ENCODE results near the gene DDX25. TPM values are rescaled to one million over a fixed set of nuclear protein-coding genes. Genes with fewer than 3 reads are reported as not detected.

The DDX25 gene
- total RNA-seq, 4 donors from 2014 or later, result 0.08 TPM; not detected in 3

DNA sequence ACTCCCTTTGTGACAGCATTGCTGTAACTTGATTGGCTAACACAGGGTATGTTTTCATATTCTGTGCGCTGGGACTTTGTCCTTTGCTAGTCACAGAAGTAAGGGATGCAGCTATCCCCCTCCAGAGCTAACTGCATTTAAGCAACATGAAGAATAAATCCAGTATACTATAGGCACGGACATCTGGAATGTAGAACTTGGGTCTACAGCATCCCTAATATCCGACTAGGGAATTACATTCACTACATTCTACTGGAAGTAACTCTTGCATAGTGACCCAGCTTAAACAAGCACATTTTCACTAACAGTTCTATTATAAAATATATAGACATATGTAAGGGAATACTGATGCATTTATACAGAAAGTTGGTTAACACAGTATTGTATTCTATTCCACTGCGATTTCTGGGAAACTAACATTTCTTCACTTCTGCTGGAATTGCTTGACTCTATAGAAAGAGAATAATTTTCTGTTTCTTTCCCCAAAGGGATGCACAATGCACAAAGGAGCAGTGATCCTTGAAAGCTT lies 54.6 kb downstream of the DDX25 start:
- Histone ChIP-seq H3K4me1 (peaks cover 0 to 4% (median 0%) of the 10 kb centered on the region in 3 donors), H3K4me3 (no peak overlapping the region), H3K27ac (no peak overlapping the region), H3K36me3 (peaks cover 0 to 65% of the 10 kb centered on the region in 2 donors), H3K9me3 (peaks cover 0 to 8% (median 0%) of the 10 kb centered on the region in 3 donors), H3K27me3 (no peaks in the 10 kb centered on the region)
- WGBS, 2 donors (ENCODE audit: low coverage in 1 of 2), result 80 to 89% methylated on average over 3 to 4 of the region's 4 CpGs
- no peak for TF ChIP-seq CTCF (IDR thresholded peaks at IDR 0.05)
- TF ChIP-seq EP300 (IDR thresholded peaks at IDR 0.05), result no peak
- no peak for TF ChIP-seq POLR2A (IDR thresholded peaks at IDR 0.05)
- no peak for TF ChIP-seq POLR2AphosphoS5 (IDR thresholded peaks at IDR 0.05)
- no peak for ATAC-seq

- H3K4me1 ChIP-seq, result peaks cover 0 to 4% (median 0%) of the 10 kb centered on the region in 3 donors
- ATAC-seq, result no peak
- TF ChIP-seq POLR2A (IDR thresholded peaks at IDR 0.05), result no peak
- no peak for TF ChIP-seq CTCF (IDR thresholded peaks at IDR 0.05)
- TF ChIP-seq EP300 (IDR thresholded peaks at IDR 0.05), result no peak
- TF ChIP-seq POLR2AphosphoS5 (IDR thresholded peaks at IDR 0.05), result no peak
- H3K36me3 ChIP-seq, result peaks cover 0 to 70% of the 10 kb centered on the region in 2 donors
- no peak overlapping the region for H3K27ac ChIP-seq
- 80 to 86% methylated on average over 6 of the region's 6 CpGs for WGBS, 2 donors (ENCODE audit: low coverage in 1 of 2)
- no peaks in the 10 kb centered on the region for H3K27me3 ChIP-seq
- H3K4me3 ChIP-seq, result no peak overlapping the region
- peaks cover 0 to 8% (median 0%) of the 10 kb centered on the region in 3 donors for H3K9me3 ChIP-seq
Measured at GRCh38 chr11:125959511-125959910, 55.2 kb downstream of the DDX25 start.

GRCh38 chr11:125959931-125960330 lies 55.6 kb downstream of the DDX25 start:
- no peak overlapping the region for H3K4me3 ChIP-seq
- no peak for ATAC-seq
- 79 to 82% methylated on average over 5 to 7 of the region's 10 CpGs for WGBS, 2 donors (ENCODE audit: low coverage in 1 of 2)
- peaks cover 0 to 70% of the 10 kb centered on the region in 2 donors for H3K36me3 ChIP-seq
- peaks cover 0 to 8% (median 0%) of the 10 kb centered on the region in 3 donors for H3K9me3 ChIP-seq
- H3K27me3 ChIP-seq, result no peaks in the 10 kb centered on the region
- TF ChIP-seq CTCF (IDR thresholded peaks at IDR 0.05) (no peak), EP300 (IDR thresholded peaks at IDR 0.05) (no peak), POLR2A (IDR thresholded peaks at IDR 0.05) (no peak), POLR2AphosphoS5 (IDR thresholded peaks at IDR 0.05) (no peak)
- H3K4me1 ChIP-seq, result peaks cover 0 to 4% (median 0%) of the 10 kb centered on the region in 3 donors
- no peak overlapping the region for H3K27ac ChIP-seq

DNA sequence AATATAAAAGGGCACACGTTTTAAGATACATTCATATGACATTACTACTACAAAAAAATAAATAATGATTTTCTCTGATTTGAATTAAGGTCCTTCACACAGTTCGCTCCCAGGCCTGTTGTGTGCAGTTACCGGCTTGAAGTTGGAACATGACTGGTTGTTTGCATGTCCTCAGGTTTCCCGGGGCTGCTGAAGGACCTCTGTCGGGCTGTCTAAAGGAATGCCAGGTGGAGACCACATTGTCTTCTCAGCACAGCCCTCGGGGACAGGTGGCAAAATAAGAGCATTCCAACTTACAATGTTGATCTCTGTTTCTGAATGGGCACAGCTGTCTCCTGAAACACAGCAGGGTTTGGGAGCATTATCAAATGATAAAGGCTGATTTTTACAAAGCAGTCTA lies 56.5 kb downstream of the DDX25 start:
- no peak for ATAC-seq

More for the DNA sequence above, 56.5 kb downstream of the DDX25 start:
- 84 to 86% methylated on average over 5 to 6 of the region's 6 CpGs for WGBS, 2 donors (ENCODE audit: low coverage in 1 of 2)
- Histone ChIP-seq H3K9me3 (peaks cover 0 to 8% (median 0%) of the 10 kb centered on the region in 3 donors), H3K27me3 (no peaks in the 10 kb centered on the region), H3K4me3 (no peak overlapping the region), H3K27ac (no peak overlapping the region), H3K36me3 (peaks cover 0 to 73% of the 10 kb centered on the region in 2 donors), H3K4me1 (peaks cover 0 to 4% (median 0%) of the 10 kb centered on the region in 3 donors)
- TF ChIP-seq POLR2A (IDR thresholded peaks at IDR 0.05) (no peak), POLR2AphosphoS5 (IDR thresholded peaks at IDR 0.05) (no peak), CTCF (IDR thresholded peaks at IDR 0.05) (no peak), EP300 (IDR thresholded peaks at IDR 0.05) (no peak)

All from gastroesophageal sphincter (tissue), 4 donors.